Esophagus squamous epithelium (tissue), 5 donors: ENCODE measurements around the gene NTSR2. TPM values are rescaled to one million over a fixed set of nuclear protein-coding genes. Genes with fewer than 3 reads are reported as not detected.

ENCODE experiments used
- DNase-seq: peaks from one replicate; lab custom pipeline; 2025; lab: John Stamatoyannopoulos, UW
- H3K27ac ChIP-seq, 4 donors: fragments of 200-600 bp; sonication (generic); one replicate each; pipeline ENCODE4 v1.5.1; 2016 to 2019; ENCODE audit warnings: mild to moderate bottlenecking in 1 of 4
- H3K27me3 ChIP-seq, 4 donors: fragments of 200-600 bp; sonication (generic); 1 replicate in 3 of 4; 2 replicates in 1 of 4; pipeline versions ENCODE4 v1.5.1 to v1.6.0; 2017 to 2021; ENCODE audit warnings: antibody characterized with exemption in 1 of 4
- H3K36me3 ChIP-seq, 3 donors: fragments of 200-600 bp; sonication (generic); one replicate each; pipeline ENCODE4 v1.5.1; 2016 to 2019
- H3K4me1 ChIP-seq, 3 donors: fragments of 200-600 bp; sonication (generic); one replicate each; pipeline ENCODE4 v1.5.1; 2017 to 2019
- H3K4me3 ChIP-seq, 4 donors: fragments of 200-600 bp; sonication (generic); 1 replicate in 3 of 4; 2 replicates in 1 of 4; pipeline ENCODE4 v1.5.1; 2016 to 2019; ENCODE audit warnings: mild to moderate bottlenecking in 2 of 4, moderate library complexity in 1 of 4
- H3K9me3 ChIP-seq, 3 donors: fragments of 200-600 bp; sonication (generic); one replicate each; pipeline ENCODE4 v1.5.1; 2016 to 2019
- CTCF ChIP-seq, 6 experiments: fragments of 450-650 bp in 4 of 6; fragments of 200-600 bp in 2 of 6; sonication (generic) in 2 of 6; IDR thresholded peaks; one replicate each; pipeline ENCODE4 v1.5.1; 2016 to 2019; ENCODE audit warnings: antibody characterized with exemption in 6 of 6, mild to moderate bottlenecking in 4 of 6, moderate library complexity in 4 of 6
- POLR2A ChIP-seq, 4 donors: fragments of 450-650 bp; IDR thresholded peaks; one replicate each; pipeline ENCODE4 v1.6.1; 2017; ENCODE audit warnings: antibody characterized with exemption in 4 of 4, mild to moderate bottlenecking in 4 of 4, moderate library complexity in 3 of 4
- WGBS, 2 donors: methylation state at CpG; one replicate each; pipeline ENCODE4 v1.1.5; 2018; 5-methylcytosine and 5-hydroxymethylcytosine counted together
- intact Hi-C: fragments of 100-400 bp; cut with DNase I; formaldehyde crosslinking; loops from one replicate; pipeline ENCODE4 v1.15.0; 2022
- total RNA-seq, 4 donors: library from RNA; depleted of rRNA; stranded (reverse); fragments of >200 nt; gene quantifications; one replicate each; pipeline ENCODE4 v1.1.0, GENCODE V29; 2016
- donor health status: DM: yes; HTN: yes; CAD: no.

The NTSR2 gene
- total RNA-seq, 4 donors from 2014 or later = not detected

GRCh38 chr2:11646530-11646929 is 23.5 kb downstream of the NTSR2 start:
- Histone ChIP-seq H3K4me3 (no peak overlapping the region), H3K27me3 (peaks cover 0 to 5% (median 2%) of the 10 kb centered on the region in 4 donors), H3K36me3 (no peaks in the 10 kb centered on the region), H3K27ac (no peak overlapping the region), H3K9me3 (no peaks in the 10 kb centered on the region), H3K4me1 (no peaks in the 10 kb centered on the region)
- TF ChIP-seq CTCF (IDR thresholded peaks at IDR 0.05) (no peak), POLR2A (IDR thresholded peaks at IDR 0.05) (no peak)
- DNase-seq = no peak
- 92 to 97% methylated on average over 3 of the region's 3 CpGs for WGBS, 2 donors
- intact Hi-C loops = no loop called here

GRCh38 chr2:11644293-11644692 is 25.7 kb downstream of the NTSR2 start:
- H3K27me3 ChIP-seq = peaks cover 0 to 5% (median 2%) of the 10 kb centered on the region in 4 donors
- H3K4me3 ChIP-seq = no peak overlapping the region
- WGBS, 2 donors = 75 to 80% methylated on average over 3 of the region's 3 CpGs
- H3K4me1 ChIP-seq = no peaks in the 10 kb centered on the region
- no peak for TF ChIP-seq POLR2A (IDR thresholded peaks at IDR 0.05)
- TF ChIP-seq CTCF (IDR thresholded peaks at IDR 0.05) = no peak
- no peaks in the 10 kb centered on the region for H3K9me3 ChIP-seq
- intact Hi-C loops = no loop called here
- no peak overlapping the region for H3K27ac ChIP-seq
- no peaks in the 10 kb centered on the region for H3K36me3 ChIP-seq
- no peak for DNase-seq

GRCh38 chr2:11642972-11643371 is 27.0 kb downstream of the NTSR2 start:
- intact Hi-C loops = no loop called here
- TF ChIP-seq CTCF (IDR thresholded peaks at IDR 0.05) = no peak
- no peak for TF ChIP-seq POLR2A (IDR thresholded peaks at IDR 0.05)
- Histone ChIP-seq H3K9me3 (no peaks in the 10 kb centered on the region), H3K27me3 (peaks cover 0 to 5% (median 2%) of the 10 kb centered on the region in 4 donors), H3K4me1 (no peaks in the 10 kb centered on the region), H3K36me3 (no peaks in the 10 kb centered on the region), H3K27ac (no peak overlapping the region), H3K4me3 (no peak overlapping the region)
- 80 to 84% methylated on average over 7 of the region's 7 CpGs for WGBS, 2 donors
- DNase-seq = no peak

- H3K27me3 ChIP-seq = peaks cover 0 to 9% (median 2%) of the 10 kb centered on the region in 4 donors
- intact Hi-C loops = no loop called here
- no peak overlapping the region for H3K4me3 ChIP-seq
- no peaks in the 10 kb centered on the region for H3K36me3 ChIP-seq
- no peaks in the 10 kb centered on the region for H3K4me1 ChIP-seq
- DNase-seq = no peak
- no peak for TF ChIP-seq POLR2A (IDR thresholded peaks at IDR 0.05)
- TF ChIP-seq CTCF (IDR thresholded peaks at IDR 0.05) = no peak
- H3K27ac ChIP-seq = no peak overlapping the region
- H3K9me3 ChIP-seq = no peaks in the 10 kb centered on the region
- WGBS, 2 donors = 92 to 95% methylated on average over 10 to 19 of the region's 27 CpGs
Observed at GRCh38 chr2:11640132-11640531, 29.9 kb downstream of the NTSR2 start.

GRCh38 chr2:11639503-11639902 is 30.5 kb downstream of the NTSR2 start:
- WGBS, 2 donors = 59 to 71% methylated on average over 3 to 5 of the region's 5 CpGs
- Histone ChIP-seq H3K27ac (no peak overlapping the region), H3K9me3 (no peaks in the 10 kb centered on the region), H3K4me3 (no peak overlapping the region), H3K27me3 (peaks cover 0 to 9% (median 0%) of the 10 kb centered on the region in 4 donors), H3K36me3 (no peaks in the 10 kb centered on the region), H3K4me1 (no peaks in the 10 kb centered on the region)
- no peak for DNase-seq
- intact Hi-C loops = no loop called here
- no peak for TF ChIP-seq POLR2A (IDR thresholded peaks at IDR 0.05)
- no peak for TF ChIP-seq CTCF (IDR thresholded peaks at IDR 0.05)
